Tibial artery (tissue), 4 donors: ENCODE results near the gene SLC32A1.

Experiments used
- DNase-seq, 2 donors: peaks; one replicate each; pipeline ENCODE4 v3.0.0-alpha.2; 2019
- H3K27ac ChIP-seq, 2 donors: fragments of 200-600 bp; sonication (generic) in 1 of 2; 1 replicate in 1 of 2; 2 replicates in 1 of 2; pipeline ENCODE4 v1.5.1; 2018 to 2019; ENCODE audit warnings: mild to moderate bottlenecking in 1 of 2
- H3K27me3 ChIP-seq, 2 donors: fragments of 200-600 bp; sonication (generic) in 1 of 2; one replicate each; pipeline versions ENCODE4 v1.5.1 to v1.6.0; 2016 to 2019
- H3K36me3 ChIP-seq, 3 donors: fragments of 200-600 bp; sonication (generic) in 2 of 3; one replicate each; pipeline ENCODE4 v1.5.1; 2016 to 2019; ENCODE audit warnings: mild to moderate bottlenecking in 2 of 3
- H3K4me1 ChIP-seq, 4 donors: fragments of 200-600 bp; sonication (generic) in 2 of 4; 1 replicate in 3 of 4; 2 replicates in 1 of 4; pipeline ENCODE4 v1.5.1; 2016 to 2019
- H3K4me3 ChIP-seq, 2 donors: fragments of 200-600 bp; sonication (generic) in 1 of 2; 1 replicate in 1 of 2; 2 replicates in 1 of 2; pipeline ENCODE4 v1.5.1; 2018 to 2019; ENCODE audit warnings: mild to moderate bottlenecking in 2 of 2
- H3K9me3 ChIP-seq, 3 donors: fragments of 200-600 bp; sonication (generic) in 1 of 3; one replicate each; pipeline ENCODE4 v1.5.1; 2016 to 2019
- intact Hi-C: fragments of 100-400 bp; cut with DNase I; formaldehyde crosslinking; loops from one replicate; pipeline ENCODE4 v1.15.0; 2023; ENCODE audit warnings: low total_unique reads
- TF ChIP-seq, protein P1 (sequence below), 2 experiments: fragments of 200-600 bp in 1 of 2; fragments of 450-650 bp in 1 of 2; IDR thresholded peaks; one replicate each; pipeline ENCODE4 v1.5.1; 2017 to 2019; ENCODE audit warnings: antibody characterized with exemption in 2 of 2, mild to moderate bottlenecking in 1 of 2, moderate library complexity in 1 of 2

The SLC32A1 gene

GRCh38 chr20:38726804-38727606 is 2.7 kb downstream of the SLC32A1 start:
- Histone ChIP-seq H3K4me1 (peaks cover 0 to 63% (median 45%) of the 10 kb centered on the region in 4 donors), H3K4me3 (no peak overlapping the region)
- DNase-seq, result no peak

DNA sequence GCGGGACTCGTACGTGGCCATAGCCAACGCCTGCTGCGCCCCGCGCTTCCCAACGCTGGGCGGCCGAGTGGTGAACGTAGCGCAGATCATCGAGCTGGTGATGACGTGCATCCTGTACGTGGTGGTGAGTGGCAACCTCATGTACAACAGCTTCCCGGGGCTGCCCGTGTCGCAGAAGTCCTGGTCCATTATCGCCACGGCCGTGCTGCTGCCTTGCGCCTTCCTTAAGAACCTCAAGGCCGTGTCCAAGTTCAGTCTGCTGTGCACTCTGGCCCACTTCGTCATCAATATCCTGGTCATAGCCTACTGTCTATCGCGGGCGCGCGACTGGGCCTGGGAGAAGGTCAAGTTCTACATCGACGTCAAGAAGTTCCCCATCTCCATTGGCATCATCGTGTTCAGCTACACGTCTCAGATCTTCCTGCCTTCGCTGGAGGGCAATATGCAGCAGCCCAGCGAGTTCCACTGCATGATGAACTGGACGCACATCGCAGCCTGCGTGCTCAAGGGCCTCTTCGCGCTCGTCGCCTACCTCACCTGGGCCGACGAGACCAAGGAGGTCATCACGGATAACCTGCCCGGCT is 3.4 kb downstream of the SLC32A1 start:
- no peak for DNase-seq
- Histone ChIP-seq H3K36me3 (no peaks in the 10 kb centered on the region), H3K27me3 (peaks cover 10 to 100% of the 10 kb centered on the region in 2 donors), H3K4me1 (peaks cover 0 to 63% (median 45%) of the 10 kb centered on the region in 4 donors), H3K9me3 (no peaks in the 10 kb centered on the region), H3K27ac (no peak overlapping the region), H3K4me3 (no peak overlapping the region)
- TF ChIP-seq, protein P1, sequence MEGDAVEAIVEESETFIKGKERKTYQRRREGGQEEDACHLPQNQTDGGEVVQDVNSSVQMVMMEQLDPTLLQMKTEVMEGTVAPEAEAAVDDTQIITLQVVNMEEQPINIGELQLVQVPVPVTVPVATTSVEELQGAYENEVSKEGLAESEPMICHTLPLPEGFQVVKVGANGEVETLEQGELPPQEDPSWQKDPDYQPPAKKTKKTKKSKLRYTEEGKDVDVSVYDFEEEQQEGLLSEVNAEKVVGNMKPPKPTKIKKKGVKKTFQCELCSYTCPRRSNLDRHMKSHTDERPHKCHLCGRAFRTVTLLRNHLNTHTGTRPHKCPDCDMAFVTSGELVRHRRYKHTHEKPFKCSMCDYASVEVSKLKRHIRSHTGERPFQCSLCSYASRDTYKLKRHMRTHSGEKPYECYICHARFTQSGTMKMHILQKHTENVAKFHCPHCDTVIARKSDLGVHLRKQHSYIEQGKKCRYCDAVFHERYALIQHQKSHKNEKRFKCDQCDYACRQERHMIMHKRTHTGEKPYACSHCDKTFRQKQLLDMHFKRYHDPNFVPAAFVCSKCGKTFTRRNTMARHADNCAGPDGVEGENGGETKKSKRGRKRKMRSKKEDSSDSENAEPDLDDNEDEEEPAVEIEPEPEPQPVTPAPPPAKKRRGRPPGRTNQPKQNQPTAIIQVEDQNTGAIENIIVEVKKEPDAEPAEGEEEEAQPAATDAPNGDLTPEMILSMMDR (IDR thresholded peaks at IDR 0.05), result no peak
- intact Hi-C loops, result loop anchor here (10.0 kb wide), 1 partner anchor 157 kb away; no protein-coding TSS in a partner anchor

More at GRCh38 chr20:38726804-38727606, 2.7 kb downstream of the SLC32A1 start:
- H3K27me3 ChIP-seq, result peaks cover 10 to 100% of the 10 kb centered on the region in 2 donors
- no peaks in the 10 kb centered on the region for H3K9me3 ChIP-seq
- intact Hi-C loops, result loop anchor here (10.0 kb wide), 1 partner anchor 158 kb away; no protein-coding TSS in a partner anchor
- H3K36me3 ChIP-seq, result no peaks in the 10 kb centered on the region
- no peak overlapping the region for H3K27ac ChIP-seq
- TF ChIP-seq, protein P1 (IDR thresholded peaks at IDR 0.05), result no peak

GRCh38 chr20:38728191-38728781 is 4.0 kb downstream of the SLC32A1 start:
- intact Hi-C loops, result loop anchor here (10.0 kb wide), 1 partner anchor 157 kb away; no protein-coding TSS in a partner anchor
- TF ChIP-seq, protein P1 (IDR thresholded peaks at IDR 0.05), result no peak
- no peaks in the 10 kb centered on the region for H3K9me3 ChIP-seq
- no peak overlapping the region for H3K27ac ChIP-seq
- peaks cover 10 to 99% of the 10 kb centered on the region in 2 donors for H3K27me3 ChIP-seq
- no peaks in the 10 kb centered on the region for H3K36me3 ChIP-seq
- H3K4me1 ChIP-seq, result peaks cover 0 to 59% (median 44%) of the 10 kb centered on the region in 4 donors
- DNase-seq, result no peak
- H3K4me3 ChIP-seq, result no peak overlapping the region

DNA sequence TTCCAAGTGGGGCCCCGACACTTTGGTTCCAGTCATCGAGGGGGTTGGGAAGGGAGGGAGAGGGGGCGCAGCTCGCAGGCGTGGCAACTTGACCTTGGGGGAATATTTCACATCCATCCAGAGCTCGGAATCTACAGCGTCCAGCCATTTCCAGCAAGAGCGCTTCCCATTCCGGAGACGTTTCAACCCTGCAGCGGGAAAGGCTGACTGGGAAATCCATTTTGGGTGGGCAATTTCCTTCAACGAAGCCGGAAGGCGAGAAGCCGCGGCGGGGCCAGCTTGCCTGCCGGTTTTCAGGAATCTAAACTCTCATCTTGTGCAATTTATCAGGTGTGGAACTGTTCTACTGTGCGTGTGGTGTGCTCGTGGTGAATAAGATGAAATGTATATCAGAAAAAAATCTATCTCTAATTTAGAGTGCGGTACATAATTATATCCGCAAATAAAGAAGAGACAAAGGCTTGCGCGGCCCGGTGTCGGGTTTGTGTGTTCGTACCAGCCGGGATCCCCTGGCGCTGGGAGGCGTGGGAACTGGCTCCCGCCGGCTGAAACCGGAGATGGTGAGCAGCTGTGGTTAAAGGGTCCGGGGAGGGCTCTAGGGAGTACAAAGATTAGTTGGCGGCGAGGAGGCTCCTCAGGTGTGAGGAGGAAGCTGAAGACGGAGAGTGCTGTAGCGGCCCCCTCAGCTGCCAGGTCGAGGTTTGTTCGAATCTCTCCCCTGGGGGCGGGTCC is 4.8 kb downstream of the SLC32A1 start:
- TF ChIP-seq, protein P1 (IDR thresholded peaks at IDR 0.05), result no peak
- no peak for DNase-seq
- H3K4me1 ChIP-seq, result peaks cover 0 to 51% (median 37%) of the 10 kb centered on the region in 4 donors
- H3K27ac ChIP-seq, result no peak overlapping the region
- H3K4me3 ChIP-seq, result no peak overlapping the region
- intact Hi-C loops, result loop anchor here (10.0 kb wide), 1 partner anchor 156 kb away; no protein-coding TSS in a partner anchor
- no peaks in the 10 kb centered on the region for H3K36me3 ChIP-seq
- H3K9me3 ChIP-seq, result no peaks in the 10 kb centered on the region
- H3K27me3 ChIP-seq, result peaks cover 10 to 99% of the 10 kb centered on the region in 2 donors

DNA sequence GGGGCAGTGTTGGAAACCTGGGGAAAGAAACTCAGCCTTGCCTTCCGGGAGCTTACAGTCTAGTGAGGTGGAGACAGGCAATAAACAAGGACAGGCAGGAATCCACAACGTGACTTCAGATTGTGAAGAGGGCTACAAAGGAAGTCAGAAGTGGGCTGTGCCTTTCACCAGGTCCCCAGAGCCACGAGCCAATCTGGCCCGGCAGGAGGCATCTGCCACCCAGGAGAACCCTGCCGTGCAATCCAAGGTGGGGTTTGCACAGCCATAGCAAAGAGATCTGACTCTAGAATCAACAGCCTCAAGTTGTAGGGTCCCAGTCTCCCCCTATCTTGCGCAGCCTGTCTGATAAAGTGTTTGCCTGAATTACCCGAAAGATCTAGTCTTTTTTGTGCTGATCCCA is 5.5 kb downstream of the SLC32A1 start:
- Histone ChIP-seq H3K4me1 (peaks cover 0 to 44% (median 30%) of the 10 kb centered on the region in 4 donors), H3K27me3 (peaks cover 10 to 98% of the 10 kb centered on the region in 2 donors), H3K27ac (no peak overlapping the region), H3K9me3 (no peaks in the 10 kb centered on the region), H3K36me3 (no peaks in the 10 kb centered on the region), H3K4me3 (no peak overlapping the region)
- TF ChIP-seq, protein P1 (IDR thresholded peaks at IDR 0.05), result no peak
- intact Hi-C loops, result loop anchor here (10.0 kb wide), 1 partner anchor 155 kb away; no protein-coding TSS in a partner anchor
- no peak for DNase-seq
